ENCODE results near the gene ITM2C. TPM values are rescaled to one million over a fixed set of nuclear protein-coding genes. Genes with fewer than 3 reads are reported as not detected.

Gene ITM2C
- total and polyA plus RNA-seq, 2 of the 13 experiments (the other 11 are each of a cell fraction or from before 2014, with no cell fraction given) = 70.5 to 270 TPM

- no peak; the same call in 1 of the 2 replicates for TF ChIP-seq ARID5B (CRISPR knock-in tag; IDR thresholded peaks at IDR 0.05)
- TF ChIP-seq ZSCAN25 (CRISPR knock-in tag; IDR thresholded peaks at IDR 0.05) = peak; percentile 48; the same call in 1 of the 2 replicates
- TF ChIP-seq ZFP41 (CRISPR knock-in tag; IDR thresholded peaks at IDR 0.05; ENCODE audit: borderline replicate concordance) = no peak
- TF ChIP-seq ZNF597 (CRISPR knock-in tag; IDR thresholded peaks at IDR 0.05) = no peak
- TF ChIP-seq HIVEP1 (CRISPR knock-in tag; IDR thresholded peaks at IDR 0.05) = 0 out of 2 replicates have a peak, but pooled peaks have one; percentile 42
- TF ChIP-seq HOXA3 (CRISPR knock-in tag; IDR thresholded peaks at IDR 0.05) = peak; percentile 49
- no peak for TF ChIP-seq NFE2 (CRISPR knock-in tag; IDR thresholded peaks at IDR 0.05)
- TF ChIP-seq NR0B2 (CRISPR knock-in tag; IDR thresholded peaks at IDR 0.05) = peak; percentile 81; the same call in 1 of the 2 replicates
- no peak; the same call in 1 of the 2 replicates for TF ChIP-seq ZNF138 (CRISPR knock-in tag; IDR thresholded peaks at IDR 0.05; ENCODE audit: low read depth)
- peak; percentile 64; the same call in 1 of the 2 replicates for TF ChIP-seq ZNF768 (CRISPR knock-in tag; IDR thresholded peaks at IDR 0.05)
- TF ChIP-seq CBFB (CRISPR knock-in tag; IDR thresholded peaks at IDR 0.05) = peak; percentile 69
- TF ChIP-seq FOXM1 (CRISPR knock-in tag; IDR thresholded peaks at IDR 0.05) = no peak
- peak; percentile 64; the same call in 1 of the 2 replicates for TF ChIP-seq ZNF639 (CRISPR knock-in tag; conservative IDR thresholded peaks at IDR 0.05)
- TF ChIP-seq SAFB2 (CRISPR knock-in tag; IDR thresholded peaks at IDR 0.05; ENCODE audit: borderline replicate concordance, low read depth) = peak; percentile 96; the same call in 1 of the 2 replicates
- TF ChIP-seq FOXP4 (CRISPR knock-in tag; IDR thresholded peaks at IDR 0.05) = no peak
- TF ChIP-seq ATF5 (CRISPR knock-in tag; IDR thresholded peaks at IDR 0.05; ENCODE audit: low read depth) = no peak
- peak; percentile 68 for TF ChIP-seq PATZ1 (CRISPR knock-in tag; IDR thresholded peaks at IDR 0.05)
These were observed at the start of gene ITM2C (continued) for GRCh38 chr2:230864605-230865306.
